HepG2 (cell line): ENCODE data around the gene ITGA7. TPM values are rescaled to one million over a fixed set of nuclear protein-coding genes. Genes with fewer than 3 reads are reported as not detected.
A peak's percentile ranks its signal among the peaks of the same experiment; 100 is the strongest.

ENCODE experiments used
- ARNT2 ChIP-seq: sonication (generic); formaldehyde crosslinking; IDR thresholded peaks from 2 replicates; pipeline ENCODE4 v1.8.0; 2022; ENCODE audit warnings: mild to moderate bottlenecking, low read depth, missing genetic modification reagents, moderate library complexity
- ATF4 ChIP-seq, 2 experiments: fragments of 450-650 bp in 1 of 2; sonication (generic) in 1 of 2; formaldehyde crosslinking; IDR thresholded peaks; 2 replicates each; pipeline versions ENCODE4 v1.5.0 to v1.8.0; 2020 to 2022; ENCODE audit warnings: mild to moderate bottlenecking in 1 of 2, missing genetic modification reagents in 1 of 2
- CHCHD3 ChIP-seq: sonication (generic); formaldehyde crosslinking; IDR thresholded peaks from 2 replicates; pipeline ENCODE4 v1.8.0; 2022; ENCODE audit warnings: mild to moderate bottlenecking, missing genetic modification reagents, moderate library complexity
- DR1 ChIP-seq: sonication (generic); formaldehyde crosslinking; IDR thresholded peaks from 2 replicates; pipeline ENCODE4 v1.8.0; 2021; ENCODE audit warnings: mild to moderate bottlenecking, missing genetic modification reagents, inconsistent platforms
- FOXP4 ChIP-seq: sonication (generic); formaldehyde crosslinking; IDR thresholded peaks from 2 replicates; pipeline ENCODE4 v1.4.0; 2020; ENCODE audit warnings: missing genetic modification reagents
- MLLT10 ChIP-seq: sonication (generic); formaldehyde crosslinking; IDR thresholded peaks from 2 replicates; pipeline ENCODE4 v1.4.0; 2020; ENCODE audit warnings: missing genetic modification reagents
- PLRG1 ChIP-seq: fragments of 450-650 bp; conservative IDR thresholded peaks from 2 replicates; pipeline ENCODE4 v1.6.1; 2016
- PTBP1 ChIP-seq: fragments of 200-400 bp; formaldehyde crosslinking; IDR thresholded peaks from 2 replicates; pipeline ENCODE4 v1.6.1; 2018; ENCODE audit warnings: low read length, low read depth; ENCODE audit not compliant: poor library complexity, severe bottlenecking
- RBFOX2 ChIP-seq: fragments of 200-400 bp; formaldehyde crosslinking; IDR thresholded peaks from 2 replicates; pipeline ENCODE4 v1.6.1; 2017; ENCODE audit warnings: low read depth, mild to moderate bottlenecking, low read length
- SNAPC5 ChIP-seq: sonication (generic); formaldehyde crosslinking; IDR thresholded peaks from 2 replicates; pipeline ENCODE4 v1.8.1; 2023; ENCODE audit warnings: mild to moderate bottlenecking, missing genetic modification reagents, borderline replicate concordance
- XRCC5 ChIP-seq: fragments of 200-400 bp; formaldehyde crosslinking; optimal IDR thresholded peaks from 2 replicates; pipeline ENCODE3; 2017; ENCODE audit warnings: mild to moderate bottlenecking, low read length
- ZBTB33 ChIP-seq: sonication (generic); formaldehyde crosslinking; IDR thresholded peaks from 2 replicates; pipeline ENCODE4 v1.4.0; 2020; ENCODE audit warnings: missing genetic modification reagents
- ZFP37 ChIP-seq: sonication (generic); formaldehyde crosslinking; IDR thresholded peaks from 2 replicates; pipeline ENCODE4 v1.4.0; 2020; ENCODE audit warnings: missing genetic modification reagents, borderline replicate concordance
- ZFY ChIP-seq: sonication (generic); formaldehyde crosslinking; IDR thresholded peaks from 2 replicates; pipeline ENCODE4 v1.4.0; 2020; ENCODE audit warnings: missing genetic modification reagents
- ZNF205 ChIP-seq: IDR thresholded peaks from 2 replicates; pipeline ENCODE4 v1.6.1; 2018; ENCODE audit warnings: missing biosample characterization, missing genetic modification reagents
- ZNF333 ChIP-seq: sonication (generic); formaldehyde crosslinking; IDR thresholded peaks from 2 replicates; pipeline ENCODE4 v1.4.0; 2020; ENCODE audit warnings: mild to moderate bottlenecking, missing genetic modification reagents, borderline replicate concordance
- ZNF546 ChIP-seq: sonication (generic); formaldehyde crosslinking; conservative IDR thresholded peaks from 2 replicates; pipeline ENCODE4 v1.8.1; 2023; ENCODE audit warnings: mild to moderate bottlenecking, missing genetic modification reagents
- ZNF660 ChIP-seq: sonication (generic); formaldehyde crosslinking; IDR thresholded peaks from 2 replicates; pipeline ENCODE4 v1.5.1; 2020; ENCODE audit warnings: mild to moderate bottlenecking, low read depth, missing genetic modification reagents, borderline replicate concordance
- ZNF670 ChIP-seq: sonication (generic); formaldehyde crosslinking; IDR thresholded peaks from 2 replicates; pipeline ENCODE4 v1.8.0; 2022; ENCODE audit warnings: mild to moderate bottlenecking, missing genetic modification reagents, borderline replicate concordance
- ZNF773 ChIP-seq: sonication (generic); formaldehyde crosslinking; IDR thresholded peaks from 2 replicates; pipeline ENCODE4 v1.4.0; 2020; ENCODE audit warnings: missing genetic modification reagents, borderline replicate concordance
- ZNF816 ChIP-seq: sonication (generic); formaldehyde crosslinking; IDR thresholded peaks from 2 replicates; pipeline ENCODE4 v1.8.0; 2022; ENCODE audit warnings: missing genetic modification reagents, mild to moderate bottlenecking, borderline replicate concordance
- polyA plus RNA-seq, 8 experiments: library from polyadenylated mRNA; depleted of rRNA in 3 of 8; stranded (reverse) in 7 of 8; unstranded in 1 of 8; fragments of >200 nt; fragmentation: Illumina TruSeq in 4 of 8; extraction: Trizol in 4 of 8; gene quantifications; 2 replicates each; pipeline versions ENCODE4 v1.2.1 to v1.2.3, GENCODE V29; 2011 to 2016; ENCODE audit warnings: low read depth in 4 of 8, missing spikeins in 1 of 8, mixed read lengths in 1 of 8; ENCODE audit not compliant: insufficient read depth in 1 of 8
- total RNA-seq, 5 experiments: library from RNA; depleted of rRNA; stranded (reverse); fragments of >200 nt; fragmentation: Illumina TruSeq; extraction: Trizol; gene quantifications; 2 replicates each; pipeline ENCODE4 v1.2.3, GENCODE V29; 2016; ENCODE audit warnings: low read depth in 1 of 5
- TF ChIP-seq, protein P1 (sequence below): sonication (generic); formaldehyde crosslinking; IDR thresholded peaks from 2 replicates; pipeline ENCODE4 v1.4.0; 2020; ENCODE audit warnings: missing genetic modification reagents; ENCODE audit errors: not compliant biosample characterization
- TF ChIP-seq, protein P2 (sequence below): sonication (generic); formaldehyde crosslinking; IDR thresholded peaks from 2 replicates; pipeline ENCODE4 v1.5.0; 2020; ENCODE audit warnings: missing genetic modification reagents

ITGA7 gene
- total and polyA plus RNA-seq, 2 of the 13 experiments (the other 11 are each of a cell fraction or from before 2014, with no cell fraction given): 0.65 to 0.75 TPM

DNA sequence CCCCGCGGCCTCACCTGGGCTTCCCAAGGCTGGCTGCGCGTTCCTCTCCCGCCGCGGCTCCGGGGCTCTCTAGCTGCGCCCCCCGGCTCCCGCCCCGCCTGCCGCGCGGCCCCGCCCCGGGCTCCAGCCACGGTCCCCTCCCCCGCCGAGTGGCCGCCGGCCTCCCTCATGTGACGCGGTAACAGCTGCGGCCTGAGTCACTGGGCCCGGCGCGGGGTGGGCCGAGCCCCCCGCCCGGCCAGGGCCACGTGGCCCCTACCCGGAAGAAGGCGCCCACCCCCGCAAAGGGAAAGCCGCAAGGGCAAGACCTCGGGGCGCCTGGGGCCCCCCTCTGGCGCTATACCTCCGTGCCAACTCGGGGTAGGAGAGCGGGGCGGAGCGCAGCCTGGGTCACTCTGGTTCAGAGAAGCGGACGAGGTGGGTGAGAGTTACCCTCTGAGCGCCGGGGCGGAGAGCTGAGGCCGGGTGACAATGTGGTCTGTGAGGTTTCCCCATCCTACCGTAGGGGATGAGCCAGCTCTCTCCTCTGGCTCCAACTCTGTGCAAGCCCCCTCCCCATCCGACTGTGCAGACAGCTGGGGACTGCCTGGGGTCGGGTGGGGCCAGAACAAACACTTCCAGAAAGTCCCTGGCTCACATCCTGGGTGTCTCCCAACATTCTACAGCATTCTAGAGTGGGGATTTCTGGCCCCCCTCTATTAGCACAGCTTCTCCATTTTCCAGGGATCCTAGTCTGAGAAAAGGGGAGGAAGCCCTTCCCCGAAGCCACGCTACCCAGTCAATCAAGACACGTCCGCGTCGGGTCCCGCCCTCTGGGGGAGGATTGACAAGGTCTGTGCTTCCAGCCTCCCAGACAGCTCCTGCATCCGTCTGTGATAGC is 21.5 kb upstream of the ITGA7 start, which contains the start of gene CD63 (continued):
- no peak for TF ChIP-seq CHCHD3
- TF ChIP-seq ZNF660: no peak
- no peak for TF ChIP-seq XRCC5
- no peak for TF ChIP-seq ZNF333 (CRISPR knock-in tag)
- TF ChIP-seq MLLT10 (CRISPR knock-in tag): no peak
- TF ChIP-seq FOXP4: no peak; the same call in 1 of the 2 replicates
- peak in 1 of 2 experiments; percentile 64; a peak in 1 of 4 replicates for TF ChIP-seq ATF4 (CRISPR knock-in tag; IDR thresholded peaks at IDR 0.05)
- TF ChIP-seq PLRG1: no peak
- peak; percentile 87 for TF ChIP-seq ARNT2 (CRISPR knock-in tag)
- TF ChIP-seq ZNF205 (CRISPR knock-in tag): no peak
- no peak for TF ChIP-seq ZNF546 (CRISPR knock-in tag)
- TF ChIP-seq ZFY: peak; percentile 84
- no peak for TF ChIP-seq ZFP37
- TF ChIP-seq ZNF670: no peak; the same call in 1 of the 2 replicates
- TF ChIP-seq ZBTB33 (CRISPR knock-in tag): no peak
- TF ChIP-seq ZNF816: no peak
- TF ChIP-seq RBFOX2: peak; percentile 73
- TF ChIP-seq, protein P1, sequence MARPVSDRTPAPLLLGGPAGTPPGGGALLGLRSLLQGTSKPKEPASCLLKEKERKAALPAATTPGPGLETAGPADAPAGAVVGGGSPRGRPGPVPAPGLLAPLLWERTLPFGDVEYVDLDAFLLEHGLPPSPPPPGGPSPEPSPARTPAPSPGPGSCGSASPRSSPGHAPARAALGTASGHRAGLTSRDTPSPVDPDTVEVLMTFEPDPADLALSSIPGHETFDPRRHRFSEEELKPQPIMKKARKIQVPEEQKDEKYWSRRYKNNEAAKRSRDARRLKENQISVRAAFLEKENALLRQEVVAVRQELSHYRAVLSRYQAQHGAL (CRISPR knock-in tag): no peak
- TF ChIP-seq, protein P2, sequence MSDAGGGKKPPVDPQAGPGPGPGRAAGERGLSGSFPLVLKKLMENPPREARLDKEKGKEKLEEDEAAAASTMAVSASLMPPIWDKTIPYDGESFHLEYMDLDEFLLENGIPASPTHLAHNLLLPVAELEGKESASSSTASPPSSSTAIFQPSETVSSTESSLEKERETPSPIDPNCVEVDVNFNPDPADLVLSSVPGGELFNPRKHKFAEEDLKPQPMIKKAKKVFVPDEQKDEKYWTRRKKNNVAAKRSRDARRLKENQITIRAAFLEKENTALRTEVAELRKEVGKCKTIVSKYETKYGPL (CRISPR knock-in tag): no peak
- no peak for TF ChIP-seq SNAPC5 (CRISPR knock-in tag)
- no peak for TF ChIP-seq ZNF773 (CRISPR knock-in tag)
- TF ChIP-seq PTBP1: no peak
- no peak for TF ChIP-seq DR1 (CRISPR knock-in tag)
